ENCODE results near the gene CGB8.

GRCh38 chr19:49085020-49085867, 36.3 kb upstream of the CGB8 start, which contains the start of gene SNRNP70:
- TF ChIP-seq CTCF (IDR thresholded peaks at IDR 0.05; ENCODE audit: insufficient read depth, low read depth, low read length) (no peak), EZH2 (IDR thresholded peaks at IDR 0.05; ENCODE audit: insufficient read depth, low read length) (no peak)
